UCSD-AML1 (cell line): Measurements from ENCODE around the gene CARM1.

Source experiments
- DNase-seq: peaks from one replicate; lab custom pipeline; 2025; ENCODE audit not compliant: unreplicated experiment; lab: John Stamatoyannopoulos, UW

The CARM1 gene

DNA sequence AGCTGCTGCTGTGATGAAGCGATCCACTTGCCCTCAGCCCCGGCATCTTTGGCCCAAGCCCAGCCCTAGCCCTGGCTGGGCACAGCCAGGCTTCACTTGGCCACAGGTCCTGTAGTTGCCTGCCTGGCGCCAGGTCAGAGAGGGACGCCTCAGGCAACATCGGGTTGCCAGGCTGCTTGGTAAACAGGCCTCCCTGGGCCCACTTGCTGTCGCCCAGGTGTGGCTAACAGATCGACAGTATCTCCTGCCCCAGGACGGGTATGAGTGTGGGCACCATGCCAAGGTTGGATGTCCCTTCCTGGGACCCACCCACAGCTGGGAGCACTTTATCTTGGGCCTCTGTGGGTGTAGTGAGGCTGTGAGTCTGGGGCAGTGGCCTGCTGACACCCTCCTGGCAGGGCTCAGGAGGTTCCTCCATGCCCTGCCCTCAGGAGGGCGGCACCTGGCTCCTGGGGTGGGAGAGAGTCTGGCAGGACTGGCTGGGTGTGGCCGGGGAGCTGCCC is 27.8 kb downstream of the CARM1 start:
- DNase-seq, result no peak

DNA sequence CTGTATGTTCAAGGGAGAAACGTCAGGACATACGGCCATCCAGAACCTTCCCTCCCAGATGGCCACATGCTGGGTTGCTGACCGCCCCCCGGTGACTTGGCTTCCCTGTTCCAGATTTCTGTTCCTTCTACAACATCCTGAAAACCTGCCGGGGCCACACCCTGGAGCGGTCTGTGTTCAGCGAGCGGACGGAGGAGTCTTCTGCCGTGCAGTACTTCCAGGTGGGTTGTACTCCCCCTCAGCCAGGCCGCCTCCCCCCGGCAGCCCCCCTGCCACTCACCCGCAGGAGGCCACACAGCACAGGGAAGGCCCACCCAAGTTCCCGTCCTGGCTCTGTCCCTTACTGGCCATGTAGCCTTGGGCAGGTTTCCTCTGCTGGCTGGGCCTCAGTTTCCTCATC is 36.6 kb downstream of the CARM1 start:
- no peak for DNase-seq

DNA sequence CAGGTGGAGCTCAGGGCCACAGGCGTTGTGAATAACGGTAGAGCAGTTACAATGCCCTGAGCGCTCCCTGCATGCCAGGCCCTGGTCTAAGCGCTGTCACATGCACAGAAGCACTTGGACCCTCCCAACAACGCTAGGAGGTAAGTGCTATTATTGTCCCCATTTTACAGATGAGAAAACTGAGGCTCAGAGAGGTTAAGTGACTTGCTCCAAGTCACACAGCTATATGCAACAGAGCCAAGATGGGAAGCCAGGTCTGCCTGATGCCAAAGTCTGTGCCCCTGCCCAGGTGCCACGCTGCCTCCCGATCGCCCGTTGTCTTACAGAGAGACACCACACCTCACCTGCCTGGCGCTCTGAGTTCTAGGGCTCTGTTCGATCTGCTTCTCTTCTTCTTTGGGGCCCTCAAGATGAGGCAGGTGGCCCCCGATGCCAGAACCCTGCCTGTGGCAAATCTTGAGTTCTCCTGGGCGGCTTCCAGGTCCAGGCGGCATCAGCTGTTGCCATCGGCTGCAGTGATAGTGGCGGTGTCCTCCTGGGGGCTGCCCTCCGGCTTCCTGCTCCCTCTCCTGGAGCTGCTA is 37.1 kb downstream of the CARM1 start:
- DNase-seq, result no peak

DNA sequence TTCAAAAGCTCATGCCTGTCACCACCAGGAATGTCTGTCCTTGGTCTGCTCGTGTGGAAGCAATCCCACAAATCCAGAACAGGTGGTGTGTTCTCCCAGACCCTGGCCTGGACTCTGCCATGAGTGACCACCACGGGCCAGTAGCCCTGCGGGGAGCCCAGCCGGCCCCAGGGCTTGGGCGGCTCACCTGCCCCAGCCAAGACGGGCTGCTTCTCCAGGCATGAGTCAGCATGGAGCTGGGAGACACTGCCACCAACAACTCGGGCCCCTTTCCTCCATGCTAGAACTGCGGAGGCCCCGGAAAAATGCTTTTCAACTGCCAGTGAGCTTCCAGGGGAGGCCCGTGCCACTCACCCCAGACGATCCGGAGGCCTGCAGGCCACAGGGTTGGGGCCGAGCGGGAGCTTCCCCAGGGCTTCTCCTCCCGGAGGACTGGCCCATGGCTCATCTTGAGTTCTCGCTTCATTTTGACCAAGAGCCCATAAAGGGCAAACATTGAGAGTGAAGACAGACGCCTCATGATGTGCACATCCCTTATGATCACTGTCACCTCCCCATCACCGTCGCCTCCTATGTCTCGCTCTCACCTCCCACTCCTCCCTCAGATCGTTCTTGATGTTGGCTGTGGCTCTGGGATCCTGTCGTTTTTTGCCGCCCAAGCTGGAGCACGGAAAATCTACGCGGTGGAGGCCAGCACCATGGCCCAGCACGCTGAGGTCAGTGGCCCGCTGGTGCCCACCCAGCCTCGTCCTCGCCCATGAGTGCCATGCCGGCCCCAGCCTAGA is 40.4 kb downstream of the CARM1 start:
- DNase-seq, result no peak

DNA sequence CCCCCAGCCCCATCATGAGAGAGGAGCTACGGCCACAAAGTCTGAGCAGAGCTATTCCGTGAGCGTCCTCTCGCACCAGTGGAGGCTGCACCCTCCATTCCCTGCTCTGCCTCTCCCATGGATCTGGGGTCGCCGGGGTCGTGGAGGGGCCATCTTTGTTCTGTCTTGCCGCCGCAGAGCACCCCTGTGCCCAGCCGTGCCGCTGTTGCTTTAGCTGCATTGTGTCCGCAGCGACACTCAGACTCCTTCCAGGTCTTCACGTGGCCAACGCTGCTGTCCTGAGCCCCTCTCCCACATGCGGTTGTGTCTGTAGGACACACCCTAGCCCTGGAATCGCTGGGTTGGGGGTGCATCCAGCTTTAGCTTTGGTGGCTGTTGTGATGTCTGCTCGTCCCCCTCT is 41.3 kb downstream of the CARM1 start:
- no peak for DNase-seq

DNA sequence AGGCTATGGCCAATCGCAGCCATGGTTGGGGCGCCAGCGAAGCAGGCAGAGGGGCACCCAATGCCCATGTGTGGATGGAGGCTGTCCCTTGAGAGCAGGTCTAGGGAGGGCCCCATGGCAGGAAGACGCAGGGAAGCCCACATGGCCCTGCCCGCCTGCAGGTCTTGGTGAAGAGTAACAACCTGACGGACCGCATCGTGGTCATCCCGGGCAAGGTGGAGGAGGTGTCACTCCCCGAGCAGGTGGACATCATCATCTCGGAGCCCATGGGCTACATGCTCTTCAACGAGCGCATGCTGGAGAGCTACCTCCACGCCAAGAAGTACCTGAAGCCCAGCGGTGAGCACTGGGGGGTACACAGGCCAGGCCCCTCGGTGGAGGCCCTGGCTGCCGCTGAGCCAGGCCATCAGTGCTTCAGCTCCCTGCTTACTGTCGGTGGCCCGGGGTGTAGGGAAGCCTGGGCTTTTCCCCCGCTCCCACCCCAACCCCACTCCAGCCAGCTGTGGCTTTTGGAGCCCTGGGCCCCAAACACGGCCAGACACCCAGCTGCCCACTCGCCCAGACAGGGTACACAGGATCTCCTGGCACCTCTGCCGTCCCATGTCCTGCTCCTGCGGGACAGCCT is 42.5 kb downstream of the CARM1 start:
- DNase-seq, result no peak

DNA sequence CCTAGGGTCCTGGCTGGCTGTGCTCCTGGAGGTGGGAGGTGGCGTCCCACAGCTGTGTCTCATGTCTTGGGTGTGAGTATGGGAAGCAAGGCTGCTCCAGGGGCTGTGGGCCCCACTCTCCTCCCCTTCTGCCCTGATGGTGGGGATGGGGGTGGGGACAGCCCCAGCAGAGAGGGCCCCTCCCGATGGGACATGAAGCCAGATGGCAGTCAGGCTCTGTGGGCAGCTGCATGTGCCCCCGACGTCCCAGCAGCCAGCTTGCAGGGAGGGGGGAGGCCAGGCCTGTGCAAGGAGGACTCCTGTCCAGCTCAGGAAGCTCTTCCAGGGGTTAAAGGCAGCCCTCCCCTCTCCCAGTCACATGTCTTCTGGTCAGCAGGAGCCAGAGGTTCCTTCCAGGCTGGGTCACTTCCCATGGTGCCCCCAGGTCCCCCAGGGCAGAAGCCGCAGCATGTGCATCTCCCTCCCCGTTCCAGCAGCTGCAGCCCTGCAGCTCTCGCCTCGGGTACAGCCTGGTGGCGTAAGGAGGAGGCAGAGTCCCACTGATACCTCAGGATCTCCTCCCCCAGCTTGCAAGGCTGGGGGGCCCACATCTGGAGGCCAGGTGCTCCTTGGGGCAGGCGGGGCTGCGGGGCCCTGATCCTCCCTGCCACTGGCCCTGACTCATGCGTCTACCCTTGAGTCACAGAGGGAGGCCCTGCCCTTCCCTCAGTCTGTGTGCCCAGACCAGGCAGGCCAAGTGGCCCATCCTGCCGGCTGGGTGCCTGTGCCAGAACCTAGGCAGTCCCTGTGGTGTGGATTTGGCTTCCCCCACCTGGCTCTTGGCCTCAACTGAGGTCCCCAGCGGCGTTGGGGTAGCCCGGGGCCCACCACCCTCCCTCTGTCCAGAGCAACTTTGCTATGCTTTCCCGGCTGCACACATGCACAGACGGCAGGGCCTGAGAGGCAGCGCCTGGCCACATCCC is 44.1 kb downstream of the CARM1 start:
- DNase-seq, result no peak

DNA sequence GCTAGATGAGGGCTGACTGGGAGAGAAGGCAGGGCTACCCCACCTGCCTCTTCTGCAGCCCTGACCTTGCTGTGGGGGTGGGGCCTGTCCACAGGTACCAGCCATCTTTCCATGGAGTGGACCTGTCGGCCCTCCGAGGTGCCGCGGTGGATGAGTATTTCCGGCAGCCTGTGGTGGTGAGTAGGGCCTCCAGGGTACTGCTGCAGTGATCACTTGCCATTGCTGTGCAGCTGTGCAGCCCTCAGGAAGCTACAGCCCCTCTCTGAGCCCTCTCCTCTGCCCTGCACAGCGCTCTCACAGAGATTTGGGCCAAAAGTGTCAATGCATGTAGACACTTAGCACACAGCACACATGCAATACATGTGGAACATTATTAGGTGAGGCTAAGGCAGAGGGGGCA is 45.2 kb downstream of the CARM1 start:
- no peak for DNase-seq

DNA sequence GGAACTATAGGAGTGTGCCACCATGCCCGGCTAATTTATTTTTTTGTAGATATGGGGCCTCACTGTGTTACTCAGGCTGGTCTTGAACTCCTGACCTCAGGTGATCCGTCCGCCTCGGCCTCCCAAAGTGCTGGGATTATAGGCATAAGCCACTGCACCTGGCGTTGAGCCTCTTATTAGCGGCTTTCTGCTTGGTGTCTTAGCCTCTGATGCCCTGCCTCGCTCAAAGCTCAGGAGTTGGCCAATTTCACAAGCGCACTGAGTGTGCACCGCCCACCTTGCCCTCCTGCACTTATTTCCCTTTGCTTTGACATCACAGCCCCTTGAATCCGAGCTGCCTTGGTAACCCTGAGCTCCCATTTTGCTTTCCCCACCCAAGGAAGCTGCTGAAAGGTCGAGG is 47.0 kb downstream of the CARM1 start:
- no peak for DNase-seq

DNA sequence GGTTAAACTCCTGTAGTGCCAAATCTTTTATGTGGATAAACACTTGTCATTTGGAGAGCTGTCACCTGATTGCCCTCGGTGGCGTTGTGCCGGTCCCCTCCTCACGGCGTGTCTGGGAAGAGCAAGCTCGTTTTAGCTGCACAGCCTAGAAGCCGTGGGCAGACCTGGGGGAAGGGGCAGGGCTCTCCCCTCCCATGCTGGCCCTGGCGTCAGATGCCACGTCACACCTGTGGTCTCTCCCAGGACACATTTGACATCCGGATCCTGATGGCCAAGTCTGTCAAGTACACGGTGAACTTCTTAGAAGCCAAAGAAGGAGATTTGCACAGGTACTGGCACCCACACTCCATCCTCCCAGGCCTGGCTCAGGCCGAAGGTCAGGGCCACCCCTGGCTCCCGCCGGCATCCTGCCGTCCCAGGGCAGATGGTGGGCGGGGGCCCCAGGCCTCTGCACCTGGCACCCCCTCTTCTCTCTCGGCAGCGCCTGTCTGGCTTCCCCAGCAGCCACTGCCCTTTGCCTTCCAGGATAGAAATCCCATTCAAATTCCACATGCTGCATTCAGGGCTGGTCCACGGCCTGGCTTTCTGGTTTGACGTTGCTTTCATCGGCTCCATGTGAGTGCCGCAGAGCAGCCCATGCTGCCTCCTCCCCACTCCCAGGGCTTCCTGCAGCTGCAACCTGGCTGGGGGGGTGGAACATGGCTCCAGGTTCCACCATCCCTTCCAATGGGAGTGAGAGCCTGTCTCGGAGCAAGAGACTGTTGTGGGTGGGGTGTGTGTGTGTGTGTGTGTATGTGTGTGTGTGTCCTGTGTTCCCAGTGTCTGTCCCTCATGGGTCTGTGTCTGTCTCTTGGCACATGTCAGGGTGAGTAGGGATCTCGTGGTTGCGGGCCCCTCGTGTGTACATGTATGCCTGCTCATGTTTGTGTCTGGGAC is 48.3 kb downstream of the CARM1 start:
- no peak for DNase-seq

DNA sequence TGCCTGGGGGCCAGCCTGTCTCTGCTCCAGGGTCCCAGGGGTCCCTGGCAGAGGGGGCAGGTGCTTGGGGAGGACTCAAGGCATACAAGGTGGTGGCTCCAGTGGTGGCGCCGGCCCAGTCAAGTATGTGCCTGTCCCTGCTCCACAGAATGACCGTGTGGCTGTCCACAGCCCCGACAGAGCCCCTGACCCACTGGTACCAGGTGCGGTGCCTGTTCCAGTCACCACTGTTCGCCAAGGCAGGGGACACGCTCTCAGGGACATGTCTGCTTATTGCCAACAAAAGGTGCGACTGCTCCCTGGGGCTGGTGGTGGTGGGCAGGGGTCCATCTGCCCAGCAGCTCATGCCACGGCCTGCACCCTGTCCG is 48.9 kb downstream of the CARM1 start:
- no peak for DNase-seq

DNA sequence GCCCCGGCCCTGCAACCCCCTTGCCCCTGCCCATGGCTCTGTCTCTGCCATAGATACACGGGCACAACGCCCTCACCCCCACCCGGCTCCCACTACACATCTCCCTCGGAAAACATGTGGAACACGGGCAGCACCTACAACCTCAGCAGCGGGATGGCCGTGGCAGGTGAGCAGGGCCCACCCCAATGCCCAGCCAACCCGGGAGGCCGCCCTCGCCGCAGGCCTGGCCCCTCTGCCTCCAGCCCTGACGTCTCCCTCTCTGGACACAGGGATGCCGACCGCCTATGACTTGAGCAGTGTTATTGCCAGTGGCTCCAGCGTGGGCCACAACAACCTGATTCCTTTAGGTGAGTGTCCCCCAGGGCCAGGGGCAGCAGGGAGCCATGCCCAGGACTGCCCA is 49.4 kb downstream of the CARM1 start:
- no peak for DNase-seq

DNA sequence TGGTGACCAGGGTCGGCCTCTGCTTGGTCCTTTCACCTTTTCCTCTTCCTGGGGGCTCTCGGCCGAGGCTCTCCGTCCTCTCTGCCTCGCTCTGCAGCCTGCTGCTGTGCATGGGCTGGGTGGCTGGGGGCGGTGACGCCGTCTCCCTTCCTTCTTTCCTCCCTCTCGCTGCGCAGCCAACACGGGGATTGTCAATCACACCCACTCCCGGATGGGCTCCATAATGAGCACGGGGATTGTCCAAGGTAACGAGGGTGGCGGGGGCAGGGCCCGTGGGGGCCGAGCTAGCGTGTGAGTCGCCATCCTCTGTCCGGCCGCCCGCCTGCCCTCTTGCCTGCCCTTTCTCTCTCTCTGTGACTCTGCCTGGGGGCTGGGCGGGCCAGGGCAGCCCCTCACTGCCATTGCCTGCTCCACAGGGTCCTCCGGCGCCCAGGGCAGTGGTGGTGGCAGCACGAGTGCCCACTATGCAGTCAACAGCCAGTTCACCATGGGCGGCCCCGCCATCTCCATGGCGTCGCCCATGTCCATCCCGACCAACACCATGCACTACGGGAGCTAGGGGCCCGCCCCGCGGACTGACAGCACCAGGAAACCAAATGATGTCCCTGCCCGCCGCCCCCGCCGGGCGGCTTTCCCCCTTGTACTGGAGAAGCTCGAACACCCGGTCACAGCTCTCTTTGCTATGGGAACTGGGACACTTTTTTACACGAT is 50.0 kb downstream of the CARM1 start:
- DNase-seq, result no peak

DNA sequence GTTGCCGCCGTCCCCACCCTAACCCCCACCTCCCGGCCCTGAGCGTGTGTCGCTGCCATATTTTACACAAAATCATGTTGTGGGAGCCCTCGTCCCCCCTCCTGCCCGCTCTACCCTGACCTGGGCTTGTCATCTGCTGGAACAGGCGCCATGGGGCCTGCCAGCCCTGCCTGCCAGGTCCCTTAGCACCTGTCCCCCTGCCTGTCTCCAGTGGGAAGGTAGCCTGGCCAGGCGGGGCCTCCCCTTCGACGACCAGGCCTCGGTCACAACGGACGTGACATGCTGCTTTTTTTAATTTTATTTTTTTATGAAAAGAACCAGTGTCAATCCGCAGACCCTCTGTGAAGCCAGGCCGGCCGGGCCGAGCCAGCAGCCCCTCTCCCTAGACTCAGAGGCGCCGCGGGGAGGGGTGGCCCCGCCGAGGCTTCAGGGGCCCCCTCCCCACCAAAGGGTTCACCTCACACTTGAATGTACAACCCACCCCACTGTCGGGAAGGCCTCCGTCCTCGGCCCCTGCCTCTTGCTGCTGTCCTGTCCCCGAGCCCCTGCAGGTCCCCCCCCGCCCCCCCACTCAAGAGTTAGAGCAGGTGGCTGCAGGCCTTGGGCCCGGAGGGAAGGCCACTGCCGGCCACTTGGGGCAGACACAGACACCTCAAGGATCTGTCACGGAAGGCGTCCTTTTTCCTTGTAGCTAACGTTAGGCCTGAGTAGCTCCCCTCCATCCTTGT is 50.7 kb downstream of the CARM1 start:
- no peak for DNase-seq

DNA sequence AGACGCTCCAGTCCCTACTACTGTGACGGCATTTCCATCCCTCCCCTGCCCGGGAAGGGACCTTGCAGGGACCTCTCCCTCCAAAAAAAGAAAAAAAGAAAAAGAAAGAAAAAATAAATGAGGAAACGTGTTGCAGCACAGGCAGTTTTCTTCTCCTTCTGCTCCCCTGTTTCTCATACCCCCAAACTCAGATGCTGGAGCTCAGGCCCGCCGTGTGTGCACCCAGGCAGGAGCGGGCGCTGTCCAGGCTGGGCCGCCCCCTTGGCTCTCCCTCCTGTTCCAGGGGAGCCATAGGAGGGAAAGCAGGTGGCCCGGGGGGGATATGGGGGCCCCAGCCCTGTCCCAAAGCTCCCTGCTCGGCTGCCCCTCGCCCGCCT is 51.3 kb downstream of the CARM1 start:
- DNase-seq, result no peak

DNA sequence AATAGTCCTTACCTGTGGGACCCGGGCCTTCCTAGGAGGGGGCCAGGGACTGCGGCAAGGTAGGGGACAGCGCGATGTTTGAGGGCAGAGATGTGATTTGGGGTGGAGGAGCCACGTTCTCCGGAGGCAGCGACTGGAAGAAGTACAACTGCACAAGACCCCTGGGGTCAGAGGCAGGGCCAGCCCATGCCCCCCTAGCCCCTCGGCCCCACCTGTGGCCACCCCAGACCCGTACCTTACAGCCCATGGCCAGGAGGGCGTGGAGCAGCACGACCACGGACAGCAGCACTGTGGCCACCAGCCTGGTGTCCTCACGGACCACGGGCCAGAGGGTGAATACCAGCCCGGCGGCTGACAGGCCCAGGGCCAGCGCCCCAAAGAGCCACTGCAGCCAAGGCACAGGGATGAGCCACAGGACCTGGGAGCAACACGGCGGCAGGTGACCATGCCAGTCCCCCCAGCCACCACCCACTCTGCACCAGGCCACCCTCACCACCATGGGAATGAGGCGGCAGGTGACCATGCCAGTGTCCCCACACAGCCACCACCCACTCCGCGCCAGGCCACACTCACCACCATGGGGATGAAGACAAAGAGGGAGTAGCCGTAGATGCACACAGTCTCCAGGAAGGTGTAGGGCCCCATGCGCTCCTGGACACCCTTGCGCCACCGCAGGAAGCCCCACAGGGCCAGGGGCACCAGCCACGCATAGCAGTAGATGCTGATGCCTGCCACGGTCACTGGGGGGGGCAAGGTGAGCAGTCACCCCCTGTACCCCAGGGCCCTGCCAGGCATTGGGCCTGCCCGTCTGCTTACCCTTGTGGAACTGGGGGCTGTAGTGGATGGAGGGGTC is 52.1 kb downstream of the CARM1 start:
- no peak for DNase-seq

DNA sequence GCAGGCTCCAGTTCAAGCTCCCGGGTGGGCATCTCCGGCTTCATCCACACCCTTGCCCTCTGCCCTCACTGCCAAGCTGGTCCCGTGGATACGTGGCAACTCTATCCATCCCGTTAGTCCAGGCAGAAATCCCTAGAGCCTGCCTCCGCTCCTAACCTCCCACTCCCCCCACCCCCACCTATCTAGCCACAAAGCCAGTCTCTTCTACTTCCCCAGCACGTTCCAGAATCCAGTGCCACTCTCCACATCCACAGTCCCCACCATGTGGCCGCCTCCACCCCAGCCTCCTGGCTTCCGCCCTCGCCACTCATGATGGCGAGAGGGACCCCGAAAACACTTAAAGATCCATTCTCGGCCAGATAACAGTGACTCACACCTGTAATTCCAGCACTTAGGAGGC is 53.2 kb downstream of the CARM1 start:
- DNase-seq, result no peak
